ENCODE measurements around the gene SDK1.

DNA sequence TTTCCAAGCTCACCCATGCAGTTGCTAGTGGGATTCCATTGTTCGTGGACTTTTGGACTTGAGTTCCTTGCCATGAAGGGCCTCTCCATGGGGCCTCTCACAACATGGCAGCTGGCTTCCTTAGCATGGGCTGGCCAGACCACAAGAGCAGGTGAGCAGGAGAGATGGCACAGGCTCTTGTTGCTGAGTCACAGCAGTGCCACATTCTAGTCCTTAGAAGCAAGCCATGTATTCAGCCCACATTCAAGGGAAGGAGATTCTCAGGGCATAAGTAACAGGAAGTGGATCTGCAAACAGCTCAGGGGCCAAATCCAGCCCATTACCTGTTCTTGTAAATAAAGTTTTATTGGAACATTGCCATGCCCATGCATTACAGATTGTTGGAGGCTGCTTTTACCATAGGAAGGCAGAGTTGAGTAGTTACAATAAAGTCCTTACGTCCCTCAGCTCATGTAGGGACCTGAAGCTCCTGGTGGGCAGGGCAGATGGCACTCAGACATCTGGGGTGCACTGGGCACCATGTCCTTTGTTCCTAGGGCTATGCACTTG, 899.6 kb downstream of the SDK1 start:
- TF ChIP-seq POLR2A (IDR thresholded peaks at IDR 0.05; ENCODE audit: low read length) (no peak), GATA1 (IDR thresholded peaks at IDR 0.05; ENCODE audit: low read depth, low read length) (no peak)
